GM13977 (cell line): ENCODE results near the gene EFCAB11.
"Not testable (repeated sequence)": the region's sequence is repeated elsewhere in the genome, so short reads cannot be mapped to it uniquely, and the experiment has no call there.

Experiments
- DNase-seq: peaks from one replicate; pipeline ENCODE4 v3.0.0; 2012; ENCODE audit warnings: low spot score
- in situ Hi-C: fragments of 300-500 bp; cut with MboI; formaldehyde crosslinking; loops from one replicate; pipeline ENCODE4 v1.12.0; 2022; ENCODE audit warnings: low sequenced_read_pairs, low pct_unique_long_range_greater_than_20kb, mixed read lengths, inconsistent platforms; ENCODE audit not compliant: unreplicated experiment
- TF ChIP-seq, protein P1 (sequence below): IDR thresholded peaks from 2 replicates; pipeline ENCODE4 v1.5.1; 2012; ENCODE audit warnings: mild to moderate bottlenecking, control low read depth; ENCODE audit not compliant: insufficient read depth; ENCODE audit errors: extremely low read depth, missing control alignments

Gene EFCAB11

DNA sequence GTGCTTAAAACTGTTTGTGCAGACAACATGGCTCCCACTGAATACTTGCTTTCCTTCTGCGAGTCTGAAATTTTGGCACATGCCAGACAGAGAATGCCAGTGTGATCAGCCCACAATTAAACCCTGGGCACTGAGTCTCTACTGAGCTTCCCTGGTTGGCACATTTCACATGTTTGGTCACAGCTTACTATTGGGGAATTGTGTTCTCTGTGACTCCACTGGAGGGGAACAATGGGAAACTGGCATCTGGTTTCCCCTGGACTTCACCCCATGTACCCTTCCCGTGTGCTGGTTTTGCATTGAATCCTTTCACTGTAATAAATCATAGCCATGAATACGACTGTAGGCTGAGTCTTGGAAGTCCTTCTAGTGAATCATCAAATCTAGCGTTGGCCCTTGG, 64.9 kb downstream of the EFCAB11 start:
- DNase-seq = no peak
- TF ChIP-seq, protein P1, sequence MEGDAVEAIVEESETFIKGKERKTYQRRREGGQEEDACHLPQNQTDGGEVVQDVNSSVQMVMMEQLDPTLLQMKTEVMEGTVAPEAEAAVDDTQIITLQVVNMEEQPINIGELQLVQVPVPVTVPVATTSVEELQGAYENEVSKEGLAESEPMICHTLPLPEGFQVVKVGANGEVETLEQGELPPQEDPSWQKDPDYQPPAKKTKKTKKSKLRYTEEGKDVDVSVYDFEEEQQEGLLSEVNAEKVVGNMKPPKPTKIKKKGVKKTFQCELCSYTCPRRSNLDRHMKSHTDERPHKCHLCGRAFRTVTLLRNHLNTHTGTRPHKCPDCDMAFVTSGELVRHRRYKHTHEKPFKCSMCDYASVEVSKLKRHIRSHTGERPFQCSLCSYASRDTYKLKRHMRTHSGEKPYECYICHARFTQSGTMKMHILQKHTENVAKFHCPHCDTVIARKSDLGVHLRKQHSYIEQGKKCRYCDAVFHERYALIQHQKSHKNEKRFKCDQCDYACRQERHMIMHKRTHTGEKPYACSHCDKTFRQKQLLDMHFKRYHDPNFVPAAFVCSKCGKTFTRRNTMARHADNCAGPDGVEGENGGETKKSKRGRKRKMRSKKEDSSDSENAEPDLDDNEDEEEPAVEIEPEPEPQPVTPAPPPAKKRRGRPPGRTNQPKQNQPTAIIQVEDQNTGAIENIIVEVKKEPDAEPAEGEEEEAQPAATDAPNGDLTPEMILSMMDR = no peak
- in situ Hi-C loops = no loop called here

- TF ChIP-seq, protein P1 = no peak
- in situ Hi-C loops = no loop called here
- DNase-seq = no peak
Observed at GRCh38 chr14:89884761-89885160, 69.8 kb downstream of the EFCAB11 start.

- TF ChIP-seq, protein P1 = no peak
- DNase-seq = no peak
- in situ Hi-C loops = no loop called here
Observed at GRCh38 chr14:89881839-89882238, 72.7 kb downstream of the EFCAB11 start.

DNA sequence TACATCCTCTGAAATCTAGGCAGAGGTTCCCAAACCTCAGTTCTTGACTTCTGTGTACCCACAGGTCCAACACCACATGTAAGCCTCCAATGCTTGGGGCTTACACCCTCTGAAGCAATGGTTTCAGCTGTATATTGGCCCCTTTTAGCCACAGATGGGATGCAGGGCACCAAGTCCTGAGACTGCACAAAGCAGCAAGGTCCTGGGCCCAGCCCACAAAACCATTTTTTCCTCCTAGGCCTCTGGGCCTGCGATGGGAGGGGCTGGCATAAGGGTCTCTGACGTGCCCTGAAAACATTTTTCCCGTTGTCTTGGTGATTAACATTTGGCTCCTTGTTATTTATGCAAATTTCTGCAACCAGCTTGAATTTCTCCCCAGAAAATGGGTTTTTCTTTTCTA, 80.4 kb downstream of the EFCAB11 start:
- in situ Hi-C loops, DNase-seq: not testable (repeated sequence)

GRCh38 chr14:89870316-89870715, 84.2 kb downstream of the EFCAB11 start:
- in situ Hi-C loops = no loop called here
- TF ChIP-seq, protein P1 = no peak
- no peak for DNase-seq

GRCh38 chr14:89869606-89870005, 84.9 kb downstream of the EFCAB11 start:
- in situ Hi-C loops = no loop called here
- TF ChIP-seq, protein P1 = no peak
- no peak for DNase-seq

DNA sequence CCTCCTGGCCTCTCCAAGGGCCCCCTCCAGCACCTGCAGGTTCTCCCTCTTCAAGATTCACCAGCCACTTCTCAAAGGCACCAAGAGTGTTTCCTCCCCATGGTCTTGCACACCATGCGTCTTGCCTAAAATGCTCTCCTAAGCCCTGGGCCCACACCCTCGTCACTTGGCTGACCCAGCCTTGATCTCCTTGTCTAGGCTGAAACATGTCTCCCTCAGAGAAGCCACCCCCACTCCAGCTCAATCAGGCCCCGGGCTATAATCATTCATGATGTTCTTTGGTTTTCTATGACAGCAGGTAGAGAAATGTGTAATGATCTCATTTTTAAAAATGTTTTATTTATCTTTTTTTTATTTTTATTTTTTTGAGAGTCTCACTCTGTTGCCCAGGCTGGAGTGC, 88.1 kb downstream of the EFCAB11 start:
- DNase-seq = no peak
- in situ Hi-C loops = no loop called here
- TF ChIP-seq, protein P1 = no peak
